HG03175 (cell line): ENCODE data around the gene ZNF397.

Source experiments
- ATAC-seq: cut with Tn5 transposase; IDR thresholded peaks from one replicate; pipeline ENCODE4 v1.9.1; 2021; ENCODE audit warnings: mild to moderate bottlenecking, moderate library complexity; ENCODE audit not compliant: unreplicated experiment

ZNF397 gene

DNA sequence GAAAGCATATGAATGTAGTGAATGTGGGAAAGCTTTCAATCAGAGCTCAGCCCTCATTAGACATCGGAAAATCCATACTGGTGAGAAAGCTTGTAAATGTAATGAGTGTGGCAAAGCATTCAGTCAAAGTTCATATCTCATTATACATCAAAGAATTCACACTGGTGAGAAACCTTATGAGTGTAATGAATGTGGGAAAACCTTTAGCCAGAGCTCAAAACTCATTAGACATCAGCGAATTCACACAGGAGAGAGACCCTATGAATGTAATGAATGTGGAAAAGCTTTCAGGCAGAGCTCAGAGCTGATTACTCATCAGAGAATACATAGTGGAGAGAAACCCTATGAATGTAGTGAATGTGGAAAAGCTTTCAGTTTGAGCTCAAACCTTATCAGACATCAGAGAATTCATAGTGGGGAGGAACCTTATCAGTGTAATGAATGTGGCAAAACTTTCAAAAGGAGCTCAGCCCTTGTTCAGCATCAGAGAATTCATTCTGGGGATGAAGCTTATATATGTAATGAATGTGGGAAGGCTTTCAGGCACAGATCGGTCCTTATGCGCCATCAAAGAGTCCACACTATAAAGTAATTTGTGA lies 5.0 kb downstream of the ZNF397 start:
- no peak for ATAC-seq

DNA sequence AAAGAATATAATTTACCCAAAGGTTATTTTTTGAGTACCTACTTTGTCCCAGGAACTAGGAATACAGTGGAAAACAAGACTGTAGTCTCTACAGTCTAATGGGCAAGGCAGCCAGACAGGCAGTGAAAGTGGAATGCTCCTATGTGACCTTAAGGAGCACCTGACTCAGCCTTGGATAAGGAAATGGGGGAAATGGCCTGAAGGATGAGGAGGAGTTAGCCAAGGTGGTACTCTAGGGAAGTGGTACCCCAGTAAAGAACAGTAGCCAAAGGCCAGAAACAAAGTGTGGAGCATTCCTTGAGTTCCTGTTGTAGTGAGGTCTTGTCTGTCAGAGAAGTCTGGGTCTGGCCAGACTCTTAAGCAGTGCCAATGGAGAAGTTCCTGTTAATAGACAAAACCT lies 6.0 kb downstream of the ZNF397 start:
- ATAC-seq = no peak

DNA sequence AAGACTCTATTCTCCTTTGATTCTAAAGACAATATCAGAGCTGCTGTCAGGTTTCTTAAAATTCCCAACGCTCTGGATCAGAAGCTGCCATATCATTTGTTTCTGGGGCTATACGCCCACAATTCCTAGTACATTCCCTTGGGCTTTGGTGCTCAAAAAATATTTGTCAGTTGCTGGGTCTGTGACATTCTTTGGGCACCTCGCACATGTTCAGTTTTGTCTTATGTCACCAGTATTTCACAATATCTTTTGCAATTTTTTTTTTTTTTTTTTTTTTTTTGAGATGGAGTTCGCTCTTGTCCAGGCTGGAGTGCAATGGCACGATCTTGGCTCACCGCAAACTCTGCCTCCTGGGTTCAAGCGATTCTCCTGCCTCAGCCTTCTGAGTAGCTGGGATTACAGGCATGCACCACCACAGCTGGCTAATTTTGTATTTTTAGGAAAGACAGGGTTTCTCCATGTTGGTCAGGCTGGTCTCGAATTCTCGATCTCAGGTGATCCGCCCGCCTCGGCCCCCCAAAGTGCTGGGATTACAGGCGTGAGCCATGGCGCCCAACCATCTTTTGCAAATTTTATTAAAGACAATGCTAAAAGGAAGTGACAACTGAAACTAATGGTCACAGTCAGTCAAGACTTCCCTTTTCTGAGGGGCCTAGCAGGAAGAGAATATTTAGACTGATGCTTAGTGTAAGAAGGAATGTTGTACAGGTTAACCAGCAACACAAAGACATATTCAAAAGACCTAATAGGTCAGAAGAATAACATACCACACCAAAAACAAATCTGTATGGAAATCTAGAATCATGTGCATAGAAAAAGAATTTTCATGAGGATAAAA lies 6.8 kb downstream of the ZNF397 start:
- no peak for ATAC-seq

DNA sequence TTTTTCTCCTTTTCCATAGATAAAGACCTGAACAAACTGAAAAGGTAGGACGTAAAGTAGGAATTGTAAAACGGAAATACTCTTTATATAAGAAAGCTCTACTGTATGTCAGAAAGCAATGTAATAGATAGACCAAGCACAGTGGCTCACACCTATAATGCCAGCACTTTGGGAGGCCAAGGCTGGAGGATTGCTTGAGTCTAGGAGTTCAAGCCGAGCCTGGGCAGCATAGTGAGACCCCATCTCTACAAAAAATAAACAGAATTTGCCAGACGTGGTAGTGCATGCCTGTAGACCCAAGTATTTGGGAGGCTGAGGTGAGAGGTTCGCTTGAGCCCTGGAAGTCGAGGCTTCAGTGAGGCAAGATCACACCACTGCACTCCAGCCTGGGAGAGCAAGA lies 7.6 kb downstream of the ZNF397 start:
- ATAC-seq = no peak

DNA sequence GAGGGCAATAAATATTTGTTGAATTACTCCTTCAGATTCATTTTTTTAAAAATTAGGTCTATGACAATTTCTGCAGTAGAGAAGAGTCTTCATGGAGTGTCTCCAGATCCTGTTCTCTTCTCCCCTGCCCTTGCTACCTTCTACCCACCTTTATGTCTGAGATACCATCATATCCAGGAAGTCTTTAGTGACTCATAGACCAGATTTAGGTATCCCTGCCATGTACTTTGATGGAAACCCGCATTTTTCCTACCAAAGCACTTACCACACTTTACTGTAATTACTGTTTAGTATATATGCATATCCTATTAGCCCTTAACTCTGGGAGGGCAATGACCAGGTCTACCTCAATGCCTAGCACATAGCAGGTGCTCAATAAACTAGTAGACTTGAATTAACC lies 11.6 kb downstream of the ZNF397 start:
- no peak for ATAC-seq

DNA sequence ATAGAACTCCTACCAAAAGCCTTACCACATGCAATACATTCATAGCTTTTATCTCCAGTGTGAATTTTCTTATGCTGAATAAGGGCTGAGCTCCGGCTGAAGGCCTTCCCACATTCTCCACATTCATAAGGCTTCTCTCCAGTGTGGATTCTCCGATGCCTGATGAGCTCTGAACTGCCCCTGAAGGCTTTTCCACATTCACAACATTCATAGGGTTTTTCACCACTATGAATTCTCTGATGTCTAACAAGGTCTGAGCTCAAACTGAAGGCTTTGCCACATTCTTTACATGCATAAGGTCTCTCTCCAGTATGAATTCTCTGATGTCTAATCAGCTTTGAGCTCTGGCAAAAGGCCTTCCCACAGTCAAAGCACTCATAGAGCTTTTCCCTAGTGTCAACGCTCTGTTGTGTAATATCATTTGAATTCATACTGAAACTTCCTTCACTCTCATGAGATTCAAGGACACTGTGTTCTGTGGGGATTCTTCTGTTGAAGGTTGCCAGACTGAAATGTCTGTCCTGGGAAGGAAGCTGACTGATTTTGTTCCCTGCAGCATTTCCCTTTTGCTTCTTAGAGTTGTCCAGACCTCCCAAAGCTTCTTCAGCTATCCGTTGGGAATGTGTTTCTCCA lies 12.9 kb downstream of the ZNF397 start:
- ATAC-seq = no peak

DNA sequence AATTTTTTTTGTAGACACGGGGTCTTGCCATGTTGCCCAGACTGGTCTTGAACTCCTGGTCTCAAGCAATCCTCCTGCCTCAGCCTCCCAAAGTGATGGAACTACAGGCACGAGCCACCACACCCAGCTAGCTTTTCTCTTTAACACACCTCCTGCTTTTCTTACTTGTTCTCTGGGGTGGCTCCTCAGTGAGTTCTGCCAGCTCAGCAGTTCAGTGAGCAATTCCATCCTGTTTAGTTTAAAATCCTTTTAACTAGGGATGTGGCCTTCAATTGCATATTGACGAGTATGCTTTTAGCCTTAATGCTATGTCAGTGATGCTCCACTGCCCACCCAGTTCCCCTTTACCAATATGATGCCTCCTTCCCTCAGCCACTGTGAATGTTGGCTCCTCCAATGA lies 16.1 kb downstream of the ZNF397 start:
- no peak for ATAC-seq

DNA sequence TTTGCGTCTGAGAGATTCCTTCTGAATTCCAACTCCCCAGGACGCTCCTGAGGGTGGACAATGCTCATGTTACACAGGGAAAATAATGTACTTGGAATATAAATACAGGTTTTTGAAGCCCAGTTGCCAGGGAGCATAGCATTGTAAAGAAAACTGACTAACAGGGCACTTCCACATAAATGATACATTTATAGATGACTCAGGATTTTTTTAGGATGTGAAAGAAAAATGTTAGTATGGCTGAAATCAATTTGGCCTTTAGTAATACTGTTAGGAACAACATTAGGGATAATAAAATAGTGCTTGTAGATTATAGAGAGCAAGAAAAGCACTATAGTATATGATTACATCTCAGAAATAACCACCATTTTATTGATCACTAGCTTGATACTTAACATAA lies 23.6 kb downstream of the ZNF397 start:
- no peak for ATAC-seq

DNA sequence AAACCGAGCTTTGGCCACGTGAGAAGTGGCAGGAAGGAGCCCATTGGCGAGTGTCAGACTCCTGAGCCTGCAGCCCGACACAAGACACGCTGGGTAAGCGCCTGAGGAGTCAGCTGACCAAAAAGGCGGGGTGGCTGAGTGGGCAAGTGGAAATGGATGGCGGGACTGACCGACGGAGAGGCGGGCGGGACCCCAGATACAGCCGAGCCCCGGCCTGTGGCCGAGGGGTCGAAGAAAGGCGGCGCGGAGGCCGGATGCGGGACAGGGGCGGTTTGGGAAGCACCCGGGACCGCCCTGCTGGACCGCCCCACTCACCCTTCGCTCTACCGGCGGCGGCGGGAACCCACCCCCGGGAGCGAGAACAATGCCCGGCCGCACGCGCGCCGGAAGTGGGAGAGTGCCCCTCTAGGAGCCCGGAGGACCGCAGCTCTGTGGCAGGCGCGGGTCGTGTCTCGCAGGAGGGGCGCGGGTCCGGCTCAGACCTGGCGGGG lies 26.4 kb downstream of the ZNF397 start:
- peak; percentile 72 for ATAC-seq

DNA sequence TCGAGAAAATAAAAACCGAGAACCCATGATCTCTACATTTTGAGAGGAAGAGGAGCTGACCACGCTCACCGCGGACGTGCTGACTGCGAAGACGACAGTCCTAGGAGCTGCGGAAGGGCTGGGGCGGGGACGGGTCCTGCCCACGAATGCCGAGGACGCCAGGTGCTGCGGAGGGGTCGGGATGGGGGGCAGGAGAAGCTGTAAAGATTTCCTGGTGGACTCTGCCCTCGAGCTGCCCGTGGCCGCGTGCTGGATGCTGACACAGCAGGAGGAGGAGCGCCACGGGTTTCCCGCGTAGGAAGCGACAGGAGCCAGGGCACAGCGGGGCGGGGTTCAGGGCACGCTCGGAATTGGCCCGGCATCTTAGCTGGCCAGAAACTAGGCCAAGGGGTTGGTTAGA lies 27.0 kb downstream of the ZNF397 start:
- no peak for ATAC-seq

DNA sequence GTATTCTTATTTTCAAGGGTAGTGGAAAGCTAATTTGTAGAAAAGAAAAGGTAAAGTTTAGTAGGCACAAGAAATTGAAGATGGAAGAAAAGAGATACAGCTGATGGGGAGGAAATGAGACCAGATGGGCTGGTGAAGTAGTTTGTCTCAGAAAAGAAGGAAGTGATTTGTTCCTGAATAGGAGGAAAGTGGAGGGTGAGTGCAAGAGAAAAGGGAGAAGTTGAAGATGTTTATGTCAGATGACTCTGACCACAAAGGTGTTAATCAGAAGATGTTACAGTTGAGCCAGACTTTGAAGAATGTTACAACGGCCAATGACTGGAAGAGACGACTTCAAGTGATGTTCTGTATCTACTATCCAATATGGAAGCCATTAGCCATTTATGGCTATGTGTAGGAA lies 28.0 kb downstream of the ZNF397 start:
- ATAC-seq = no peak

DNA sequence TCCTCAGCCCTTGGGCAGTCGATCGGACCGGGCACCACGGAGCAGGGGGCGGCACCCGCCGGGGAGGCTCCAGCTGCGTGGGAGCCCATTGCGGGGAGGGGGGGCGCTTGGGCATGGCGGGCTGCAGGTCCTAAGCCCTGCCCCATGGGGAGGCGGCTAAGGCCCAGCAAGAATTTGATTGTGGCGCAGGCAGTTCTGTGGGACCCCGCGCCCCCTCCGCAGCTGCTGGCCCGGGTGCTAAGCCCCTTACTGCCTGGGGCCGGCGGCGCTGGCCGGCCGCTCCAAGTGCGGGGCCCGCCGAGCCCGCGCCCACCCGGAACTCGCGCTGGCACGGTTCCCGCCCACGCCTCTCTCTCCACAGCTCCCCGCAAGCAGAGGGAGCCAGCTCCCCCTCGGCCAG lies 30.8 kb downstream of the ZNF397 start:
- no peak for ATAC-seq

DNA sequence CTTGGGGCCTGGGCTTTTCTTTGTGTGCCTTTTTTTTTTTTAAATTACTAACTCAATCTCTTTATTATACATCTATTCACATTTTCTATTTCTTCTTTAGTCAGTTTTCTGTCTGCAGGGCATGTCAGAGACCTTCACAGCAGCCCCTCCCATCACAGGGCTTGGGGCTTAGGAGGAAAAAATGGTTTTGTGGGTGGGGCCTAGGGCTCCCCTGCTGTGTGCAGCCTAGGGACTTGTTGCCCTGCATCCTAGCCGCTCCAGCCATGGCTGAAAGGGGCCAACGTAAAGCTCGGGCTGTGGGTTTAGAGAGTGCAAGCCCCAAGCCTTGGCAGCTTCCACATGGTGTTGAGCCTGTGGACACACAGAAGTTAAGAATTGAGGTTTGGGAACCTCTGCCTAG lies 35.4 kb downstream of the ZNF397 start:
- no peak for ATAC-seq

DNA sequence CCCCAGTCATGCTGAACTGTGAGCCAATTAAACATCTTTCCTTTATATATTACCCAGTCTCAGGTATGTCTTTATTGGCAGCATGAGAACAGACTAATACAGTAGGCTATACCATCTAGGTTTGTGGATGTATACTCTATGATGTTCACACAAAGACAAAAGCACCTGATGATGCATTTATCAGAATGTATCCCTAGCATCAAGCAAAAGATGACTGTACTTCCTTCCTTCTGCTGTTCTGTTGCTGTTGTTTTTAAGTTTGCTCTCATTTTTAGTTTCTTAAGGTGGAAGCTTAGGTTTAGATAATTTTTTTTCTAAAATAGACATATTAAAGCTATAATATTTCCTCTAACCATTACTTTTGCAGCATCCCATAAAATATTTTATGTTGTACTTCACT lies 36.8 kb downstream of the ZNF397 start:
- ATAC-seq = no peak

DNA sequence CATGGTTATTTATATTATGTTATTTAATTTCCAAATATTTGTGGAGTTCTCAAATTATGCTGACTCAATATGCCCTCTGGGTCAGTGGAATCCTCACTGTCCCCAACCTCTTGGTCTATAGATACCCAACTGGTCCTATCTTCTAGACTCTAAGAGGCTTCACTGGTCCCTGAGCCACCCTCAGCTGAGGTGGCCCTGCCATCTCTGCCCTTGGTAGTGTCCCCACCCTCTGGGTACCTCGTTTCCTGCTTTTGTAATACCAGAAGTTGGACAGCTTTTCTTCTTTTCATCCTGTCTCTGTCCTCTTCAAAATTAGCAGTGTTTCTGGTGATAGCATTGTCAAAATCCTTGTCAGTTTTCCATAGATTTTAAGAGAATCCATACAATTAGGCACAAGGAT lies 37.3 kb downstream of the ZNF397 start:
- no peak for ATAC-seq

DNA sequence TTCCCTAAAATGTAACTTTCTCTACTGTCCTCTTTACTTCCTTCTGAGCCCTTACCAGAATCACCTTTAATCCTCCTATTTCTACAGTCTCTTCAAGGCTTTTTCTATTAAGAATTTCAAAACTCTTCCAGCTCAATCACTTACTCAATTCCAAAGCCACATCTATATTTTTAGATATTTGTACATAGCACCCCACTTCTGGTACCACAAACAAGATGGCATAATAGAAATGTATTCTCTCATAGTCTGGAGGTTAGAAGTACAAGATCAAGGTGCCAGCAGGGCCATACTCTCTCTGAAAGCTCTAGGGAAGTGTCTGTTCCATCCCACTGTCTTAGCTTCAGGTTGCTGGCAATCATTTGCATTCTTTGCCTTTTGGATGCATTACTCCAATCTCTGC lies 38.1 kb downstream of the ZNF397 start:
- ATAC-seq = no peak

DNA sequence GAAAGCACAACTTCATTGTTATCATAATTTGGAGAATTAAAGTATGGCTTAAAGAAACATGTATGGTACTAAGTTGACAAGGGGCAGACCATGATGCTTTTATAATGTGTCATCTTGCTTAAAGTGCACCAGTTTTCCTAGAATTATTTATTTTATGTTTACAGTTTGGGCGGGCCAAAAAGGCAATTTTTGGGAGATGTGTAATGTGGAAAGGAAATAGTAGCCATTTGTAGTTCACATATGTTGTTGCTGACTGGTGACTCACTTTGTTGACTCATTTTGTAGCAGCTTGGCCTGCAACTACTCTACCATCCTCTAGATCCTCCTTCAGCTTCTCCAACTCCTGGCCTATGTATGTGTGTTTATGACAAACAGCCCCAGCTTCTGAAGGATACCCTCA lies 41.5 kb downstream of the ZNF397 start:
- ATAC-seq = no peak

DNA sequence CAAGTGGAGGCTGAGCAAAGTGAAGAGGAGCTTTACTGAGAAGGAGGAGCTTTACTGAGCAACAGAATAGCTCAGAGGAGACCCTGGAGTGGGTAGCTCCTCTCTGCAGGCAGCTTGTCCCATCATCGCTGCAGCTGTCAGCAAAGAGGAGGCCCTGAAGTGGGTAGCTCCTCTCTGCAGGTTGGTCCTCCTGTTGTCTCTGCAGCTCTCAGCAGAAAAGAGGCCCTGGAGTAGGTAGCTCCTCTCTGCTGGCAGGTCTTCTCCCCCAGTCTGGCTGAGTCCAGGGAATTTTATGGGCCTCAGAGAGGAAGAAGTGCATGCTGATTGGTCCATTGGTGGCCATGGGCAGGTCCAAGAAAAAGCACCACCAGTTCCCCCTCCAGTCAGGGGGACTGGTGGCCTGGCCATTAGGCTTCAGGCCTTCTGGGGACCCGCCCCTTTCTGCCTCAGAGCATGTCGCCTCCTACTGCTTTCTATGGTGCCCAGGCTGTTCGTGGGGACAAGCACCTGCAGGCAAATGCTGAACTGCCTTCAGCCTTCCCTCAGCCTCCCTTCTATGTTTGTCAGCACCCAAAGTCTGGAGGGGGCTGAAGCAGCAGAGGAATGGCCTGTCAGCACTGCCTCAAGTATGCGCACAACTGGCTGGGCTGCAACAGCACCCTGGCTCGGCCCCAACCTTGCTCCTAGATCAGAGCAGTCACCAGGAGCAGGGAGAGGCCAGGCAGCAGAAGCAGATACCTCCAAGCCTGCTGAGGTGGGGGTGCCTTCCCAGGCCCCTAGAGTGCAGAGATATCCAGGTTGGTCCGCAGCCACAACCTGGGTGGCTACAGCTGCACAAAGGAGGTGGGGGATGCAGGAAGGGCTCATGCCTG lies 43.3 kb downstream of the ZNF397 start:
- ATAC-seq = no peak

DNA sequence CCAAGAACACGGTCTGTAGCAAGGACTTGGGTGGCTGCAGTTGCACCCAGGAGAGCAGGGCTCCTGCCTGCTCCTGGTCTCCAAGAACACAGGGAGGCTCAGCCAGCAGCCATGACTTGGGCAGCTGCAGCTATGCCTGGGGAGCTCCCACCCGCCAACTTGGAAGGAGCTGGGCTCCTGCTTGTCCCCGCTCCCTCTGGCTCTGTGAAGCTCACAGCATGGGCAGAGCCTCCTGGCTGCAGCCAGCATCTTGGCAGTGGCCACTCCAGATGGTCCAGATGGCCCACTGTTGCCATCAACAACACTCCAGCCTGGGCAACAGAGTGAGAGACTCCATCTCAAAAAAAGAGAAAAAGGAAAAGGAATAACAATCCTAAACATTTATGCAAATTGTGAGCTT lies 44.0 kb downstream of the ZNF397 start:
- no peak for ATAC-seq

DNA sequence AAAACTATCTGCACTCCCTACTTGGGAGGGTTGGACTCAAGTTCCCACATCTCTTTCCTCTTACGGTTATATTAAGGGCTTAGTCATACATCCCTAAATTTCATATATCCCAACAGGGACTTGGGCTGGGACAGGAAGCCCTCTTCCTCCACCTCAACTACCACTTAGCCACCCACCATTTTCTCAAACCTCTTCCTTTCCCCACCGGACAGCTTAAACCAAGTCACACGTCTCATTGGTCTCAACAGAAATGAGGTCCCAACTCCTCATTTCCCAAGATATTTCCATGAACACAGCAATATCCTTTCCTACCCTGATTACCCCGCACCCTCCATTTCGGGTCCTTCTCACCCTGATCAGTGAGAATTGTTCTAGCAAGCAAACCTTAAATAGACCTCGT lies 48.5 kb downstream of the ZNF397 start:
- no peak for ATAC-seq

DNA sequence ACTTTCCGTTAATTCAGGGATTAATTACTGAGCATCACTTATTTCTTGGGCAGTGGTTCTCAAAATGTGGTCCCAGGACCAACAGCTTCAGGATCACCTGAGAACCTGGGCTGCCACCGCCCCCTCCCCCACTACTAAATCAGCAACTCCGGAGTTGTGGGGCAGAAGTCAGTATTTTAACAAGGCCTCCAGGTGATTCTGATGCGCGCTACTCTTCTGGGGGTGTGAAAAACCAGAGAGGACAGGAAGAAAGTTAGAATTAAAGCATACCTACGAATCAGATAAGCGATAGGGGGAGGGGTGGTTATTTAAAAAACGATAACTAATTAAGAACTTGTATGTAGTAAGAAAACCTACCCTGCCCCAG lies 48.9 kb downstream of the ZNF397 start:
- peak; percentile 39 for ATAC-seq
